HG02571 (cell line): ENCODE measurements around the gene GPR157.
"Not testable (repeated sequence)": the region's sequence is repeated elsewhere in the genome, so short reads cannot be mapped to it uniquely, and the experiment has no call there.

Source experiments
- ATAC-seq: cut with Tn5 transposase; IDR thresholded peaks from one replicate; pipeline ENCODE4 v1.9.1; 2021; ENCODE audit warnings: mild to moderate bottlenecking, moderate library complexity; ENCODE audit not compliant: unreplicated experiment

The GPR157 gene

GRCh38 chr1:9146156-9146555 is 17.3 kb upstream of the GPR157 start:
- no peak for ATAC-seq

GRCh38 chr1:9145714-9146113 is 16.8 kb upstream of the GPR157 start:
- no peak for ATAC-seq

GRCh38 chr1:9145021-9145668 is 16.2 kb upstream of the GPR157 start:
- ATAC-seq, result no peak

GRCh38 chr1:9144494-9144893 is 15.6 kb upstream of the GPR157 start:
- ATAC-seq, result not testable (repeated sequence)

GRCh38 chr1:9143250-9143649 is 14.3 kb upstream of the GPR157 start:
- no peak for ATAC-seq

GRCh38 chr1:9139930-9140329 is 11.0 kb upstream of the GPR157 start:
- ATAC-seq, result no peak

- ATAC-seq, result no peak
Measured at GRCh38 chr1:9136932-9137331, 8.0 kb upstream of the GPR157 start.

- no peak for ATAC-seq
Measured at GRCh38 chr1:9135073-9135836, 6.4 kb upstream of the GPR157 start.

GRCh38 chr1:9133870-9134585 is 5.1 kb upstream of the GPR157 start:
- no peak for ATAC-seq

- ATAC-seq, result peak; percentile 45
Measured at GRCh38 chr1:9129266-9130041, 552 bp upstream of the GPR157 start.

GRCh38 chr1:9128166-9128519 is 759 bp downstream of the GPR157 start:
- ATAC-seq, result no peak

- no peak for ATAC-seq
Measured at GRCh38 chr1:9127395-9128165, 1.3 kb downstream of the GPR157 start.

GRCh38 chr1:9126511-9126910 is 2.4 kb downstream of the GPR157 start:
- ATAC-seq, result no peak

GRCh38 chr1:9125847-9126246 is 3.1 kb downstream of the GPR157 start:
- ATAC-seq, result not testable (repeated sequence)

GRCh38 chr1:9125325-9125724 is 3.6 kb downstream of the GPR157 start:
- ATAC-seq, result no peak

- not testable (repeated sequence) for ATAC-seq
Measured at GRCh38 chr1:9124389-9124788, 4.5 kb downstream of the GPR157 start.

GRCh38 chr1:9123665-9124064 is 5.2 kb downstream of the GPR157 start:
- ATAC-seq, result not testable (repeated sequence)

- no peak for ATAC-seq
Measured at GRCh38 chr1:9121496-9122409, 7.1 kb downstream of the GPR157 start.

GRCh38 chr1:9120312-9120958 is 8.5 kb downstream of the GPR157 start:
- ATAC-seq, result no peak
